HPDE6-E6E7 (cell line): ENCODE measurements around the gene TCF4.
A peak's percentile ranks its signal among the peaks of the same experiment; 100 is the strongest.

Experiments used
- DNase-seq: peaks from one replicate; pipeline ENCODE4 v3.0.0; 2011; ENCODE audit warnings: missing footprints; ENCODE audit errors: extremely low spot score

The TCF4 gene

DNA sequence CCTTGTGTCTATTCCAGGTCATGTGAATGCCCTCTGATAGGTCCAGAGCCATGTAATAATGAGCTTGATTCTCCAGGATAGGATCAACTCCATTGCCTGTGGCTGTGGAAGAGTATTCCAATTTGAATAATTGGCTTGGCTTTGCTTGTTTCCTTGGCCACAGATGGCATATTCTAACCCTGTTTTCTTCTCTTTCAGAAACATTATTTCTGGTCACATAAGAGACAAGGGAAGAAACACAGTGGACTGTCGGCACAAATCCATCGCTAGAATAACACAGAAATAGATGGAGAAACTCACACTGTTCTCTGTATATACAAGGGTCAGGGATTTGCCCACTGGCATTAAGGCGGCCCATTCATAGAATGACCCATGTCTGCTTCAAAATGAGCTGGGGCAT lies 350.3 kb downstream of the TCF4 start:
- DNase-seq: no peak

DNA sequence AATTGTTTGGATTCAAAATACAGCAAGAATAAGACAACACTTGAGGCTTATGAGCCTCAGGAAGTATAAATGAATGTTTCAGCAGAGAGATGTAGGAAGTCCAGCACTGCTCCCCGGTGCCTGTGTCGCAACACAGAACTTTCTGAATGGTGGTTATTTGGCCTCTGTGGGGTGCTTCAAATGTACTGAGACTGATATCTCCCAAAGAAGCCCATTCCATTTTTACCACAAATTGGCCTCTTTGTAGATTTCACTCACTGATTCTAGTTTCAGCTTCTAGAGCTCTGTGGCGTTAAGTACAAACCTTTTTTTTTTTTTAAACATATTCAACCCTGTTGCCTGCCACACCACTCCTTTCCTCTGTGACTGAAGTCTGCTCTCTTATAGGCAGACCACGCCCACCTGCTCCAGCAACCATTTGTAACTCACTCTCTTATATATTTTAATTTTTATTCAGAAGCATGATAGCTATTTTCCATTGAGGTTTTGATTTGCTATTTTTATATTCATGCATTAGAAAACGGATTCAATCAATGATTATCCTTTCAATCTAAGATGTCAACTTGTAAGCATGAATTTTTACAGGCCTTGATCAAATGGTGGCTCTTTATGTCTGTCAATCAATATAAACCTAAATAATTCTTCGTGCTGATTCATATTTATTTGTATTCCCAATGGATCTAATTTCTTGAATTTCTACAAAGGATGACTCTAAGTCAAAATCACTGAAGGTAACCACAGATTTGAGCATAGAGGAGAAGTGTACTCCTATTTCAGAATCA lies 351.7 kb downstream of the TCF4 start:
- no peak for DNase-seq

- DNase-seq: no peak
Measured at GRCh38 chr18:55235094-55235461, 352.9 kb downstream of the TCF4 start.

GRCh38 chr18:55234366-55235093 lies 353.5 kb downstream of the TCF4 start:
- peak; percentile 58 for DNase-seq

- no peak for DNase-seq
Measured at GRCh38 chr18:55233857-55234256, 354.1 kb downstream of the TCF4 start.

GRCh38 chr18:55232506-55232905 lies 355.5 kb downstream of the TCF4 start:
- DNase-seq: no peak

- DNase-seq: no peak
Measured at GRCh38 chr18:55229682-55230081, 358.3 kb downstream of the TCF4 start.

GRCh38 chr18:55228707-55229106 lies 359.3 kb downstream of the TCF4 start:
- no peak for DNase-seq

GRCh38 chr18:55228191-55228590 lies 359.8 kb downstream of the TCF4 start:
- DNase-seq: no peak

DNA sequence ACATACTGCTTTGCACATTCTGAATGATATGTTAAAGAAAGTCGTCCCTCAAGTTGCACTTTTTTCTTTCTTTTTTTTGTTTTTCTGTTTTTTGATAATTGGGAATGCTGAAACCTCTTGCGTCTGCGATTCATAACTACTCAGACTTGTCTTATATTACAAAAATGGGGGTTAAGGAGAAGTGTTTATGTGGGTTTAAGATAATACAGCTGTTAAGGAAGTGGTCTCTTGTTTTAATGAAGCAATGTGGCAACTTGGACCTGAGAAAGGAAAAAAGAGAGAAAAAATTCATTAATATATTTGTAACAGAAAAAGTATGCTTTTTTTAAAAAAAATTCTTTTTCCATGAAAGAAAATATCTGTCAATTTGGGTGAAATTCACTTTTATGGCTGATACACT lies 360.2 kb downstream of the TCF4 start:
- no peak for DNase-seq

DNA sequence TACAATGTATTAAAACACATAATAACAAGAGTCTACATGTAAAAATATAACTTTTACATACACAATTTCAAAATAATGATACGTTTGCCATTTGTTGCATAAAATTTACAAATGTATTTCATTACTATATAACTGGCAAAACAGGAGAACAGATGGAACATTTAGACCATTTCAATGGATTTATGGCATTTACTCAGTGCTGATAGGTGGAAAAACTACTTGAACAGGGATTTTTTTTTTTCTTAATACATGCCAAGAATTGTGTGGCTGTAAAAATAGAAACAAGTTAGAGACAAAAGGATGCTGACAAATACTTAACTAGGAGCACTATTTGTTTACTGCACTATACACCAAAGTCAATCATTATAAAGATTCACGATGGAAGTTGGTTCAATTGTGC lies 361.9 kb downstream of the TCF4 start:
- no peak for DNase-seq

DNA sequence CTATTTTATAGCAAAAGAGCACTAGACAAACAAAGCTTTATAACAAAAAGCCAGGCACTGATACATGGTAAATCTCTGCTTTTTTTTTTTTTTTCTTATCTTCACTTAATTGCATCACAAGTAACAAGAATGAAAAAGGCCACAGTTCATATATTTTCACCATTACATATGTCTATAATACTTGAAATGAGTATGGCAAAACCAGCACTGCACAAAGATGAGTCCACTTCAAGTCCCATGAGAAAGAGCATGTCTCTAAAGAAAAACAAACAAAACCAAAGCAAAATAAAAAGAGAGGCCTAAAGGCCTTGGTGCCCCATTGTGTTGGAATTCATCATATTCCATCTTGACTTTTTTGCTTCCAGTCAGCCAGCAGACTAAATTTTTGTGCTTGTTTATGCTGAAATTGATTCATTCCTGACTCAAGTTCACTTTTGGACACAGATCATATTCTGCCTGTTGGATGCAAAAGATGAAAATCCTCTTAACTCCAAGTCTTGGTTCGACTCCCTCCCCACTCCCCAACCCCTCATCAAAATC lies 363.8 kb downstream of the TCF4 start:
- no peak for DNase-seq

DNA sequence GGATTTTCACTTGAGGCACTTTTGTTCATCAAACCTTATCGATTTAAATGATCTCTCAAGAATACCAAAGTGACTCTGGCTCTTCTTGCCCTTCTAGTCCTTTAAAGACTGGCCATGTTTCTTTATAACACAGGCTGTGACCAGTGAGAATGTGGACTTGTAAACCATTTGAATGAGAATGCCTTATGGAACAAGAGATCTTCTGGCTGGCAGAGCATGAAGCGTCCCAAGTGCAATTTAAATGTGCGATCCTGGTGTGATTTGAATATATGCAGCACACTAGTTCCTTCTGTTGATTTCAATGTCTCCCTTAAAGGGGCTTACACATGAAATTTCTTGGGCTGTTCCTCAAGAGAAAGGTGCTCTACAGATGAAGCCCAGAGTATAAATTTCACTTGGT lies 366.4 kb downstream of the TCF4 start:
- DNase-seq: no peak

GRCh38 chr18:55220523-55220922 lies 367.5 kb downstream of the TCF4 start:
- DNase-seq: no peak

DNA sequence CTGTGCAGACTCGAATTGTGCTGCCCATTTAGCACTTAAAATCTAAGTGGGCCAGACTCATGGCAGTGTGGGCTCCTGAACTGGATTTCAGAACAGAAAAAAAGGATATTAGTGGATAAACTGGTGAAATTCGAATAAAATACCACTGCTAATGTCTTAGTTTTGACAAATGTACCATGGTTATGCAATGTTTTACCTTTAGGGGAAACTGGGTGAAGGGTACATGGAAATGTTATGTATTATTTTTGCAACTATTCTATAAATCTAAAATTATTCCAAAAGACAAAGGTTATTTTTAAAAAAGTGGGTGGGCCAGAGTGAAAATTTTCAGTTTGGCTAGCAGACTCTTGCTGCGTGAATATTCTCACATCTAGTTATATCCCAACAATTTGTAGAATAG lies 368.2 kb downstream of the TCF4 start:
- DNase-seq: no peak

- no peak for DNase-seq
Measured at GRCh38 chr18:55219059-55219458, 368.9 kb downstream of the TCF4 start.

DNA sequence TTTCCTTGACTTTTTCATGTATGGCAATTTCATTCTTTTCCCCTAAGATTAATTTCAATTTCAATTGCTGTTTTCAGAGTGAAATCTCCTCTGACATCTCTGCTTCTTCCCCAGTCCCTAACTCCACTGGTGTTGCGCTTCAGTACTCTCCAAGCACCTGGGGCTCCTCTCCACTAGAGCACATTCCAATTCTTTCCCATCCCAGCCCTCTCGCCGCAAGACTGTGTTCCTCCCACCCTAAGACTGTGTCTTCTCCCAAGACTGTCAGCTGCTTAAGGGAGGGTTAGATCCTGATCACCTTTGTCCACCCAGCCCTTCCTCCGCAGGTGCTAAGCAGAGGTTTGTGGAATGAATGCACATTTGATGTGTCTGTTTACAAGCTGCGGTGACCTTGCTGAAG lies 373.0 kb downstream of the TCF4 start:
- DNase-seq: no peak

DNA sequence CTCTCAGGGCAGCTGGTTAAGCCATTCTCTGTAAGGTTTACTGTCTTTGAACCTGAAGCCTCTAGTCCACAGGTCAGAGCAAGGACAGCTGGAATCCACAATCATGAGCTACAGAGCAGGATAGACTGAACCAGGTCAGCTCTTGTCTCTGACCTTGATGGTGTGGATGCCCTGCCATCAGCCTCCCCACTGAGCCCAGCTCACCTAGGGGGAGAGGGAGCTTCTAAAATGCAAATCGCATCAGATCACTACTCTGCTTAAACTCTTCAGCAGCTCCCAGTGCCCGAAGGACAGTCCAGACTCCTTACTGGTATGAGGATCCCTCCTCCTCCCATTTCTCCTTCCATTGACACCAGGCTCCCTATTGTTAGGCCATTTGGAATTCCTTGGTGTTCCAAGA lies 373.5 kb downstream of the TCF4 start:
- no peak for DNase-seq

DNA sequence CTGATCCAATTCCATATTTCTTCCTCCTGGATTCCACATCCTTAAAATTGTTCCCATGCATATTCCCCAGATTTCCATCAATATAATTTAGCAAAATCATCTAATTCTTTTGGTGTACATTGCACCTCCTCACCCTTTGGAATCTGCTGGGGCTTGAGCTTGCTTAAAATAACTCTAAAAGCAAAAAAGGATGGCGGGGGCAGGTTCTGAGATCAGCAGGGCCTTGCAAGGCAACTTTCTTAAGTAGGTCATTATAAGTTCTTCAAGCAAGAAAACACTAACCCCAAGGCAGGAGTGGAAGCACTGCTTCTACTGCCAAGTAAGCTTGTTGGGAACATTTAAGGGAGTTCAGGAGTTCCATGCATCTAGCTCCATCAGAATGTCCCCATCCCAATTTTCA lies 374.4 kb downstream of the TCF4 start:
- no peak for DNase-seq

- DNase-seq: no peak
Measured at GRCh38 chr18:55206927-55207326, 381.1 kb downstream of the TCF4 start.

- no peak for DNase-seq
Measured at GRCh38 chr18:55202232-55202917, 385.6 kb downstream of the TCF4 start.

- DNase-seq: no peak
Measured at GRCh38 chr18:55199291-55199963, 388.6 kb downstream of the TCF4 start.
